K562 (cell line): ENCODE measurements around the gene SLC22A23. TPM values are rescaled to one million over a fixed set of nuclear protein-coding genes. Genes with fewer than 3 reads are reported as not detected.

ENCODE experiments used
- AFF1 ChIP-seq, 2 experiments: fragments of 450-650 bp; IDR thresholded peaks; 2 replicates each; pipeline ENCODE4 v1.6.1; 2018; ENCODE audit warnings: mild to moderate bottlenecking in 2 of 2, low read depth in 1 of 2; ENCODE audit not compliant: partially characterized antibody in 2 of 2
- BMI1 ChIP-seq: fragments of 150-350 bp; IDR thresholded peaks from 2 replicates; pipeline ENCODE4 v1.6.1; 2014; ENCODE audit warnings: low read length
- BRD9 ChIP-seq: fragments of 450-650 bp; IDR thresholded peaks from 2 replicates; pipeline ENCODE4 v1.6.1; 2018; ENCODE audit warnings: low read depth; ENCODE audit not compliant: partially characterized antibody
- CTCF ChIP-seq, 3 experiments: IDR thresholded peaks in 2 of 3; conservative IDR thresholded peaks in 1 of 3; 2 replicates each; pipeline ENCODE4 v1.5.1; 2011 to 2012; ENCODE audit warnings: low read length in 3 of 3, mild to moderate bottlenecking in 3 of 3, control low read depth in 2 of 3, improper control_type of control experiment in 1 of 3, inconsistent platforms in 1 of 3, low read depth in 1 of 3, mixed read lengths in 1 of 3, moderate library complexity in 1 of 3; ENCODE audit not compliant: insufficient read depth in 2 of 3
- E2F3 ChIP-seq: fragments of 250-450 bp; sonication (Bioruptor Pico); IDR thresholded peaks from 2 replicates; pipeline ENCODE4 v1.4.0; 2020; ENCODE audit warnings: mild to moderate bottlenecking
- GATA2 ChIP-seq: sonication (generic); formaldehyde crosslinking; IDR thresholded peaks from 2 replicates; pipeline ENCODE4 v1.4.0; 2020; ENCODE audit warnings: mild to moderate bottlenecking, missing genetic modification reagents
- HBP1 ChIP-seq: fragments of 450-650 bp; formaldehyde crosslinking; IDR thresholded peaks from 2 replicates; pipeline ENCODE4 v1.4.0; 2022; ENCODE audit warnings: missing genetic modification characterization
- HOMEZ ChIP-seq: fragments of 250-450 bp; sonication (Bioruptor Pico); IDR thresholded peaks from 2 replicates; pipeline ENCODE4 v1.4.0; 2020; ENCODE audit warnings: mild to moderate bottlenecking, moderate library complexity
- RFX7 ChIP-seq: fragments of 250-450 bp; sonication (Bioruptor Pico); IDR thresholded peaks from 2 replicates; pipeline ENCODE4 v1.5.1; 2021; ENCODE audit warnings: mild to moderate bottlenecking
- ZNF644 ChIP-seq: fragments of 200-800 bp; sonication (Bioruptor generic); IDR thresholded peaks from 2 replicates; pipeline ENCODE4 v1.6.1; 2016; ENCODE audit warnings: low read depth, missing genetic modification characterization, missing compliant biosample characterization
- polyA plus RNA-seq, 8 experiments: library from polyadenylated mRNA; depleted of rRNA in 4 of 8; stranded (reverse) in 5 of 8; unstranded in 3 of 8; fragments of >200 nt; fragmentation: Nextera tagmentation in 2 of 8; fragmentation: Illumina TruSeq in 1 of 8; extraction: Ambion mirVana in 2 of 8; extraction: Trizol in 1 of 8; gene quantifications; 2 replicates each; pipeline versions ENCODE4 v1.2.1 to v1.2.3, GENCODE V29; 2011 to 2014; ENCODE audit warnings: inconsistent platforms in 1 of 8, missing spikeins in 1 of 8
- total RNA-seq, 7 experiments: library from RNA; depleted of rRNA in 6 of 7; stranded (reverse); fragments of >200 nt in 6 of 7; fragmentation: Illumina TruSeq in 2 of 7; extraction: Trizol in 2 of 7; gene quantifications; 2 replicates each; pipeline versions ENCODE4 v1.2.1 to v1.2.3, GENCODE V29; 2011 to 2021; ENCODE audit warnings: low replicate concordance in 1 of 7

SLC22A23 gene
- total and polyA plus RNA-seq, 9 of the 15 experiments (the other 6 are each of a cell fraction or from before 2014, with no cell fraction given), result 0.30 to 8.7 (median 2.5) TPM

DNA sequence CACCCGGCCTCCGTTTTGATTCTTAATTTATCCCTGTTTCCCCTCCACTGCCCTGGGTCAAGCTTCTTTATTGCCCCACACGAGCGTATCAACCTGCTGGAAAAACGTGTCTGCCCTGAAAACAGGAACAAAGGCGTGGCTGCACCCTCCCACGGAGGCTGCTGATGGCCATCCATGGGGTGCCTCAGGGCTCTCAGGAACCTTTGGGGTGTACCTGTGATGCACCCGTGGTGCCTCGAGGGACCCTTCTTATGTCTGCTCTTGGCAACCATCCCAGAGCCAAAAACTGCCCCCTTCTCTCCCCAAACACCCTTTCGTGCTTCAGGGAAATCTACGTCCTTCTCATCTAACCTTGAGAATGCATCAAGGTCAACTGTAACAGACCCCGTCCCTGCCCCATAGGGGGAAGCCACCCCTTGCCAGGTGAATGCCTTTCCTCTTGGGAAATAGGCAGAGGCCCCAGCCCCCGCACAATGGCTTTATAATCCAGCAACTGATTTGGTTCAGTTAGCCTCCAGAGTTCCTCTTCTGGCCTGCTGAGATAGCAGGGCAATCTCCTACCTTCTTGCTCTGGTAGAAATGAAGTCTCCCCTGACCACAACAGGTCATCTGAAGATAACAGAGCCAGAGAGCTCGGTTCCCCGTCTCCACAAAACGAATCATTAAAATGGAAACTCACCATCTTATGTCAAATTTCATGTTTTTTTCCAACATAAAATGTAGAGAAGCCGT is 168.7 kb downstream of the SLC22A23 start (continued):
- no peak for TF ChIP-seq HBP1 (CRISPR knock-in tag)
- TF ChIP-seq AFF1 (IDR thresholded peaks at IDR 0.05; ENCODE audit: low read depth in 1 of 2, partially characterized antibody in 2 of 2), result peak in 1 of 2 experiments; percentile 71
- TF ChIP-seq HOMEZ (CRISPR knock-in tag), result no peak
- TF ChIP-seq GATA2 (CRISPR knock-in tag), result peak; percentile 98
- TF ChIP-seq ZNF644 (tag), result 0 out of 2 replicates have a peak, but pooled peaks have one; percentile 16
- TF ChIP-seq CTCF (IDR thresholded peaks at IDR 0.05 in 2 of 3, conservative IDR thresholded peaks at IDR 0.05 in 1 of 3; ENCODE audit: insufficient read depth in 2 of 3, low read depth in 1 of 3, low read length in 3 of 3), result no peak
- TF ChIP-seq BMI1, result no peak
- TF ChIP-seq BRD9, result peak; percentile 54
- TF ChIP-seq RFX7 (CRISPR knock-in tag), result no peak
- no peak for TF ChIP-seq E2F3 (CRISPR knock-in tag)
